H9 (cell line): ENCODE data around the gene GBA2. TPM values are rescaled to one million over a fixed set of nuclear protein-coding genes. Genes with fewer than 3 reads are reported as not detected.

Experiments used
- DNase-seq: peaks from one replicate; pipeline ENCODE4 v3.0.0-alpha.2; 2017
- H2AFZ ChIP-seq: one replicate; pipeline ENCODE4 v1.6.1; 2013; ENCODE audit warnings: mild to moderate bottlenecking, low read length, control low read depth, moderate library complexity
- H2AK5ac ChIP-seq: 2 replicates; pipeline ENCODE4 v1.6.1; 2013; ENCODE audit warnings: low read length, control low read depth, mixed read lengths; ENCODE audit not compliant: insufficient read length
- H2BK120ac ChIP-seq: one replicate; pipeline ENCODE4 v1.6.1; 2013; ENCODE audit warnings: low read depth, mild to moderate bottlenecking, low read length, control low read depth, inconsistent platforms; ENCODE audit not compliant: poor library complexity, severe bottlenecking
- H2BK12ac ChIP-seq: 2 replicates; pipeline ENCODE4 v1.6.1; 2013; ENCODE audit warnings: low read length, control low read depth, mixed read lengths, low read depth; ENCODE audit not compliant: insufficient read length
- H2BK15ac ChIP-seq: 2 replicates; pipeline ENCODE4 v1.6.1; 2013; ENCODE audit warnings: low read depth, low read length, control low read depth
- H2BK20ac ChIP-seq: one replicate; pipeline ENCODE4 v1.6.1; 2013; ENCODE audit warnings: low read depth, mild to moderate bottlenecking, low read length, control low read depth, inconsistent platforms; ENCODE audit not compliant: poor library complexity, severe bottlenecking
- H2BK5ac ChIP-seq: 2 replicates; pipeline ENCODE4 v1.6.1; 2013; ENCODE audit warnings: low read length, control low read depth, mixed read lengths; ENCODE audit not compliant: insufficient read length
- H3K14ac ChIP-seq: 2 replicates; pipeline ENCODE4 v1.6.1; 2013; ENCODE audit warnings: low read length, control low read depth; ENCODE audit not compliant: insufficient read depth
- H3K18ac ChIP-seq: 2 replicates; pipeline ENCODE4 v1.6.1; 2013; ENCODE audit warnings: low read depth, mild to moderate bottlenecking, mixed read lengths, low read length, control low read depth; ENCODE audit not compliant: insufficient read length
- H3K23ac ChIP-seq: 2 replicates; pipeline ENCODE4 v1.6.1; 2013; ENCODE audit warnings: low read length, control low read depth, mixed read lengths, low read depth; ENCODE audit not compliant: insufficient read length
- H3K23me2 ChIP-seq: 2 replicates; pipeline ENCODE4 v1.6.1; 2013; ENCODE audit warnings: low read depth, mild to moderate bottlenecking, mixed read lengths, low read length, control low read depth; ENCODE audit not compliant: insufficient read length, poor library complexity, severe bottlenecking
- H3K27ac ChIP-seq: 2 replicates; pipeline ENCODE4 v1.5.1; 2013; ENCODE audit warnings: low read length, control low read depth, mixed read lengths, low read depth; ENCODE audit not compliant: insufficient read length
- H3K27me3 ChIP-seq: 2 replicates; pipeline ENCODE4 v1.6.1; 2013; ENCODE audit warnings: low read length, control low read depth, inconsistent platforms; ENCODE audit not compliant: insufficient read depth
- H3K4ac ChIP-seq: 2 replicates; pipeline ENCODE4 v1.6.1; 2013; ENCODE audit warnings: low read depth, mild to moderate bottlenecking, control low read depth, inconsistent platforms, low read length, moderate library complexity
- H3K4me1 ChIP-seq: 2 replicates; pipeline ENCODE4 v1.6.1; 2013; ENCODE audit warnings: low read length, control low read depth, inconsistent platforms; ENCODE audit not compliant: insufficient read depth
- H3K4me2 ChIP-seq: 2 replicates; pipeline ENCODE4 v1.6.1; 2013; ENCODE audit warnings: low read length, control low read depth, mixed read lengths; ENCODE audit not compliant: insufficient read length, insufficient read depth
- H3K56ac ChIP-seq: 2 replicates; pipeline ENCODE4 v1.6.1; 2013; ENCODE audit warnings: low read depth, mild to moderate bottlenecking, mixed read lengths, low read length, control low read depth; ENCODE audit not compliant: insufficient read length
- H3K79me1 ChIP-seq: 2 replicates; pipeline ENCODE4 v1.6.1; 2013; ENCODE audit warnings: low read depth, mild to moderate bottlenecking, moderate library complexity, low read length, control low read depth, inconsistent platforms; ENCODE audit not compliant: insufficient read depth, poor library complexity, severe bottlenecking
- H3K79me2 ChIP-seq: 2 replicates; pipeline ENCODE4 v1.6.1; 2013; ENCODE audit warnings: low read length, control low read depth, inconsistent platforms; ENCODE audit not compliant: insufficient read depth
- H3K9ac ChIP-seq: 2 replicates; pipeline ENCODE4 v1.6.1; 2013; ENCODE audit warnings: low read length, control low read depth, mixed read lengths; ENCODE audit not compliant: insufficient read length; ENCODE audit errors: extremely low read depth
- H3K9me3 ChIP-seq: one replicate; pipeline ENCODE4 v1.6.1; 2013; ENCODE audit warnings: low read depth, low read length, inconsistent platforms; ENCODE audit not compliant: control insufficient read depth
- H3T11ph ChIP-seq: one replicate; pipeline ENCODE4 v1.6.1; 2013; ENCODE audit warnings: mild to moderate bottlenecking, low read length, control low read depth, inconsistent platforms
- H4K20me1 ChIP-seq: one replicate; pipeline ENCODE4 v1.6.1; 2013; ENCODE audit not compliant: control insufficient read depth, insufficient read length, insufficient read depth
- H4K5ac ChIP-seq: 2 replicates; pipeline ENCODE4 v1.6.1; 2013; ENCODE audit warnings: low read depth, mild to moderate bottlenecking, mixed read lengths, low read length, control low read depth; ENCODE audit not compliant: insufficient read length
- H4K8ac ChIP-seq: replicated peaks from 2 replicates; pipeline ENCODE4 v1.6.1; 2013; ENCODE audit warnings: low read length, control low read depth, mixed read lengths, low read depth; ENCODE audit not compliant: insufficient read length
- H4K91ac ChIP-seq: 2 replicates; pipeline ENCODE4 v1.6.1; 2013; ENCODE audit warnings: low read depth, mild to moderate bottlenecking, moderate library complexity, mixed read lengths, low read length, control low read depth; ENCODE audit not compliant: insufficient read length
- H3K27ac Mint-ChIP-seq, 3 experiments: 2 replicates in 2 of 3; 3 replicates in 1 of 3; pipeline ENCODE4 v1.8.0; 2020 to 2021; ENCODE audit warnings: mixed read lengths in 3 of 3, mild to moderate bottlenecking in 1 of 3, moderate library complexity in 1 of 3
- H3K27me3 Mint-ChIP-seq: 2 replicates; pipeline ENCODE4 v1.8.0; 2021; ENCODE audit warnings: low read depth, mild to moderate bottlenecking, moderate library complexity, mixed read lengths
- H3K36me3 Mint-ChIP-seq, 3 experiments: 2 replicates in 2 of 3; 3 replicates in 1 of 3; pipeline ENCODE4 v1.8.0; 2020 to 2021; ENCODE audit warnings: low read depth in 3 of 3, mixed read lengths in 3 of 3; ENCODE audit not compliant: insufficient read depth in 1 of 3
- H3K4me1 Mint-ChIP-seq, 2 experiments: 2 replicates each; pipeline ENCODE4 v1.8.0; 2020; ENCODE audit warnings: mixed read lengths in 2 of 2
- H3K4me3 Mint-ChIP-seq, 2 experiments: 2 replicates in 1 of 2; 3 replicates in 1 of 2; pipeline ENCODE4 v1.8.0; 2020 to 2021; ENCODE audit warnings: mild to moderate bottlenecking in 2 of 2, mixed read lengths in 2 of 2, moderate library complexity in 1 of 2
- H3K9me3 Mint-ChIP-seq, 2 experiments: 2 replicates in 1 of 2; 3 replicates in 1 of 2; pipeline ENCODE4 v1.8.0; 2020; ENCODE audit warnings: mild to moderate bottlenecking in 2 of 2, mixed read lengths in 2 of 2, moderate library complexity in 1 of 2
- CTCF ChIP-seq: fragments of 200-600 bp; sonication (generic); conservative IDR thresholded peaks from 3 replicates; pipeline ENCODE4 v1.8.0; 2021; ENCODE audit warnings: antibody characterized with exemption, mild to moderate bottlenecking
- WGBS: extraction: QIAGEN DNeasy Blood & Tissue Kit; methylation state at CpG from one replicate; pipeline ENCODE4 v1.1.7; 2013; ENCODE audit warnings: missing lambda C conversion rate, low lambda C conversion rate, mixed read lengths; ENCODE audit not compliant: insufficient read length; ENCODE audit errors: extremely low coverage; 5-methylcytosine and 5-hydroxymethylcytosine counted together
- total RNA-seq: library from RNA; stranded (reverse); gene quantifications from 2 replicates; pipeline ENCODE4 v1.2.1, GENCODE V29; 2021

GBA2 gene
- total RNA-seq, 1 experiment from 2014 or later: 103 TPM

DNA sequence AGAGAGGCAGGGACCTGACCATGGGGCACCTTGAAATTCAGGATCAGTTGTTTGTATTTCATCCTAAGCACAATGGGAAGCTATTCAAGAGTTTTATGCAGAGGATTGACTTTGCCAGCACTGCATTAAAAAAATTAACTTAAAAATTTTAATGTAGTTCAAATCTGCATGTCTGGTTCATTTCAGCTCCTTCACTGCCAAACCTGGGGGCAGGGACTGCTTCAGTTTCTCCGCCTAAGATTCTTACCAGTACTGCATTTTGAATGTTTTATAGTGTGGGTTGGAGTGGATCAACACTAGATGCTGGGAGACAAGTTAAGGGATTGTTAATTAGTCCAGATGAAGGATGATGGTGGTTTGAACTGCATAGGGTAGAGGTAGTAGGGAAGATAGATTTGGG, 20.7 kb upstream of the GBA2 start:
- WGBS: no CpG with 5 or more reads among the region's 1 CpG
- H2BK12ac ChIP-seq: no peak overlapping the region
- H3K27me3 Mint-ChIP-seq: no peaks in the 10 kb centered on the region

More for the DNA sequence above, 20.7 kb upstream of the GBA2 start:
- Histone ChIP-seq H3K23ac (no peak overlapping the region), H4K20me1 (no peaks in the 10 kb centered on the region), H4K8ac (no peak overlapping the region), H3K18ac (no peak overlapping the region), H2BK20ac (no peak overlapping the region), H3K14ac (no peak overlapping the region), H2BK120ac (no peak overlapping the region), H3K4ac (no peak overlapping the region), H4K91ac (no peak overlapping the region), H3K27ac (no peak overlapping the region), H3K9me3 (no peaks in the 10 kb centered on the region), H2BK5ac (no peak overlapping the region), H2AFZ (no peak overlapping the region), H2AK5ac (no peak overlapping the region), H3K79me1 (no peaks in the 10 kb centered on the region), H3K56ac (no peak overlapping the region), H3K4me1 (no peaks in the 10 kb centered on the region), H2BK15ac (no peak overlapping the region), H3T11ph (no peak overlapping the region), H3K9ac (no peak overlapping the region), H3K27me3 (no peaks in the 10 kb centered on the region), H3K79me2 (no peaks in the 10 kb centered on the region), H4K5ac (no peak overlapping the region), H3K23me2 (no peaks in the 10 kb centered on the region), H3K4me2 (no peak overlapping the region)
- Mint-ChIP-seq H3K4me1 (peaks cover under 1 to 4% of the 10 kb centered on the region in 2 experiments), H3K36me3 (no peaks in the 10 kb centered on the region), H3K9me3 (no peaks in the 10 kb centered on the region), H3K27ac (no peak overlapping the region), H3K4me3 (no peak overlapping the region)
- no peak for TF ChIP-seq CTCF
- DNase-seq: no peak
